ACHN (cell line): Measurements from ENCODE around the gene PDCD11.
"Not testable (repeated sequence)": the region's sequence is repeated elsewhere in the genome, so short reads cannot be mapped to it uniquely, and the experiment has no call there.

Experiments
- DNase-seq: peaks from one replicate; pipeline ENCODE4 v3.0.0-alpha.2; 2015
- in situ Hi-C: cut with HindIII; loops from 2 replicates; pipeline ENCODE4 v1.10.0; 2017; ENCODE audit warnings: low sequenced_read_pairs, low pct_ligation_motif_present, low pct_unique_long_range_greater_than_20kb

Gene PDCD11

GRCh38 chr10:103397191-103397825 is 882 bp downstream of the PDCD11 start:
- in situ Hi-C loops: no loop called here
- peak; percentile 37 for DNase-seq

GRCh38 chr10:103413564-103413963 is 17.1 kb downstream of the PDCD11 start:
- in situ Hi-C loops: no loop called here
- DNase-seq: no peak

GRCh38 chr10:103415581-103415980 is 19.2 kb downstream of the PDCD11 start:
- in situ Hi-C loops: no loop called here
- no peak for DNase-seq

- DNase-seq: peak; percentile 72
- in situ Hi-C loops: no loop called here
Observed at GRCh38 chr10:103416436-103417147, 20.2 kb downstream of the PDCD11 start.

- in situ Hi-C loops: not testable (repeated sequence)
Observed at GRCh38 chr10:103417148-103417469, 20.7 kb downstream of the PDCD11 start.

GRCh38 chr10:103417601-103418000 is 21.2 kb downstream of the PDCD11 start:
- DNase-seq: no peak
- in situ Hi-C loops: no loop called here

More at GRCh38 chr10:103417148-103417469, 20.7 kb downstream of the PDCD11 start:
- DNase-seq: not testable (repeated sequence)

GRCh38 chr10:103419101-103419500 is 22.7 kb downstream of the PDCD11 start:
- in situ Hi-C loops: no loop called here
- no peak for DNase-seq

- DNase-seq: no peak
- in situ Hi-C loops: no loop called here
Observed at GRCh38 chr10:103423748-103424147, 27.3 kb downstream of the PDCD11 start.

GRCh38 chr10:103427866-103428265 is 31.4 kb downstream of the PDCD11 start:
- in situ Hi-C loops: no loop called here

GRCh38 chr10:103428989-103429643 is 32.7 kb downstream of the PDCD11 start:
- in situ Hi-C loops: no loop called here
- DNase-seq: no peak

More at GRCh38 chr10:103427866-103428265, 31.4 kb downstream of the PDCD11 start:
- DNase-seq: no peak

GRCh38 chr10:103429647-103430046 is 33.2 kb downstream of the PDCD11 start:
- no peak for DNase-seq
- in situ Hi-C loops: no loop called here

- in situ Hi-C loops: no loop called here
- DNase-seq: no peak
Observed at GRCh38 chr10:103431902-103432301, 35.5 kb downstream of the PDCD11 start.

GRCh38 chr10:103433858-103434257 is 37.4 kb downstream of the PDCD11 start:
- no peak for DNase-seq
- in situ Hi-C loops: no loop called here

GRCh38 chr10:103439776-103440175 is 43.4 kb downstream of the PDCD11 start:
- in situ Hi-C loops: no loop called here
- no peak for DNase-seq

- in situ Hi-C loops: no loop called here
- DNase-seq: no peak
Observed at GRCh38 chr10:103440416-103440815, 44.0 kb downstream of the PDCD11 start.

GRCh38 chr10:103441206-103441605 is 44.8 kb downstream of the PDCD11 start:
- in situ Hi-C loops: no loop called here
- no peak for DNase-seq

- no peak for DNase-seq
Observed at GRCh38 chr10:103441611-103442010, 45.2 kb downstream of the PDCD11 start.

GRCh38 chr10:103442031-103442461 is 45.6 kb downstream of the PDCD11 start:
- in situ Hi-C loops: no loop called here
- no peak for DNase-seq

More at GRCh38 chr10:103441611-103442010, 45.2 kb downstream of the PDCD11 start:
- in situ Hi-C loops: no loop called here

GRCh38 chr10:103443475-103444185 is 47.2 kb downstream of the PDCD11 start:
- DNase-seq: no peak
- in situ Hi-C loops: no loop called here
